ENCODE results near the gene PDE12.

The PDE12 gene

DNA sequence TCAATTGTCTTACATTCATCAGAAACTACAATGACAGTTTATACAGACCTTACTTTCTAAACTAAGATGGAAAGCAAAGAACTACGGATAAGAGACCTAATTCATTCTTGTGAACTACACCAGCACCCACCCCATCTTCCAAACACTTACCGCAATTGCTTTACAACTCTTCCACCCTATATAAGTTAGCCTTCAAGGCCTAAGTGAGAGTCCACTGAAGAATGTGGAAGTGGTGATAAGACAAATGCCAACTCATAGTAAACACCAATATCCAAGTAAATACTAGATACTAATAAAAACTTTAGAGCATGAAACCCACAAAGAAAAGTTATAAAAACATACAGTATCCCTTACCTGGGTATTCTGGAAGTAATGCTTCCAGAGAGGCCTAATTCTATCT, 27.5 kb downstream of the PDE12 start:
- TF ChIP-seq CTCF (IDR thresholded peaks at IDR 0.05; ENCODE audit: insufficient read depth, low read depth, low read length, missing control alignments) = no peak
- DNase-seq (ENCODE audit: low read depth) = no peak
- H3K4me3 ChIP-seq (ENCODE audit: low read depth, low read length) = no peak overlapping the region

GRCh38 chr3:57586778-57587177, 30.7 kb downstream of the PDE12 start:
- no peak for TF ChIP-seq CTCF (IDR thresholded peaks at IDR 0.05; ENCODE audit: insufficient read depth, low read depth, low read length, missing control alignments)
- H3K4me3 ChIP-seq (ENCODE audit: low read depth, low read length) = no peak overlapping the region
- DNase-seq (ENCODE audit: low read depth) = peak; percentile 32

DNA sequence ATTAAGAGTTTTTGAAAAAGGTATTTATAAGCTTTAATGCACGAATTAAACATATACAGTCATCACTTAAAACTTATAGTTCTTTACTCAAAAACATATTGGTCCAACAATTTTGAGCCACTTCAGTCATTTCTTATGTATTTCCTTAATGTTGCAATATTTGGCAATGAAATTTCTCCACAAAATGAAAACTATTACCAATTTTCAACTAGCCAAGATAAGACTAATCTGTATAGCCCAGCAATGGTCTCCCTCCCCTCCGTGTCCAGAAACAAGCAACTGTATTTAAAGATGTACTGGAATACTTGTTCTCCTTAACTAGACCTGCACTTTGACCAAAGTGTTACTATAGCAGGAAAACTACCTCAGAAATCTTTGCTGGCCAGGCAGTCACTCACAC, 31.8 kb downstream of the PDE12 start:
- no peak overlapping the region for H3K4me3 ChIP-seq (ENCODE audit: low read depth, low read length)
- no peak for TF ChIP-seq CTCF (IDR thresholded peaks at IDR 0.05; ENCODE audit: insufficient read depth, low read depth, low read length, missing control alignments)
- DNase-seq (ENCODE audit: low read depth) = no peak

DNA sequence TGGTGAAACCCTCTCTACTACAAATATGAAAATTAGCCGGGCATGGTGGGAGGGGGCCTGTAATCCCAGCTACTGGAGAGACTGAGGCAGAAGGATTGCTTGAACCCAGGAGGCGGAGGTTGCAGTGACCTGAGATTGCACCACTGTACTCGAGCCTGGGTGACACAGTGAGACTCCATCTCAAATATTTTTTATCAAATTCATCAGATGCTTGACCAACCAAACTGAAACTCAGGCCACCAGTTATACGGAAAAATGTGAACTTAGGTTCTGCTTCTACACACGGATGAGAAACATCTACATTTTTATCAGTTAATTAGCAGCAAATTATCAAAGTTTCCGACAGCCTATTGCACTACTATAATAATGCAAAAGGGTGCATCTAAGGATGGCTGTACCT, 36.2 kb downstream of the PDE12 start:
- no peak overlapping the region for H3K4me3 ChIP-seq (ENCODE audit: low read depth, low read length)
- no peak for DNase-seq (ENCODE audit: low read depth)
- TF ChIP-seq CTCF (IDR thresholded peaks at IDR 0.05; ENCODE audit: insufficient read depth, low read depth, low read length, missing control alignments) = no peak

- TF ChIP-seq CTCF (IDR thresholded peaks at IDR 0.05; ENCODE audit: insufficient read depth, low read depth, low read length, missing control alignments) = no peak
- DNase-seq (ENCODE audit: low read depth) = no peak
- H3K4me3 ChIP-seq (ENCODE audit: low read depth, low read length) = no peak overlapping the region
Measured at GRCh38 chr3:57594144-57594543, 38.1 kb downstream of the PDE12 start.

GRCh38 chr3:57594576-57594975, 38.5 kb downstream of the PDE12 start:
- H3K4me3 ChIP-seq (ENCODE audit: low read depth, low read length) = no peak overlapping the region
- no peak for DNase-seq (ENCODE audit: low read depth)
- no peak for TF ChIP-seq CTCF (IDR thresholded peaks at IDR 0.05; ENCODE audit: insufficient read depth, low read depth, low read length, missing control alignments)

GRCh38 chr3:57596495-57597126, 40.5 kb downstream of the PDE12 start:
- no peak for TF ChIP-seq CTCF (IDR thresholded peaks at IDR 0.05; ENCODE audit: insufficient read depth, low read depth, low read length, missing control alignments)
- peak overlapping the region; percentile 90 for H3K4me3 ChIP-seq (ENCODE audit: low read depth, low read length)
- DNase-seq (ENCODE audit: low read depth) = peak; percentile 68
